ENCODE data around the gene SFRP2.

DNA sequence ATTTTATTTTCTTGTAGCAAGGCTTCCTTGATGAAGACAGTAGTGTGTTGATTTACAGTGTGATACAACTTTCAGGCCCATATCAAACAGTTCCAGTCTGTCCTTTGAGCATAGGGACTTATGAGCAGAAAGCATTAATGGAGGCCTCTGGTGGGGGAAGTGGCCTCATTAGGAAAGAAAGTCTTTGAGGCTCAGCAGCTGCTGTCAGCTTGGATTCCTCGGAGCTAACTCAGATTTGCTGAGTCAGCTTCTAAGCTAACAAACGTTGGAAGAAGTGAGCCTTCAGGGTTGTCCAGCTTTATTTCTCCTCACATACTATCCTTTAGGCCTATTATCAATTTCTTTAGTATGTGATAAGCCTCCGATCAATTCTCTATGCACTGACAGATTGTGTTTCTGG lies 15.8 kb upstream of the SFRP2 start:
- TF ChIP-seq, protein P1, sequence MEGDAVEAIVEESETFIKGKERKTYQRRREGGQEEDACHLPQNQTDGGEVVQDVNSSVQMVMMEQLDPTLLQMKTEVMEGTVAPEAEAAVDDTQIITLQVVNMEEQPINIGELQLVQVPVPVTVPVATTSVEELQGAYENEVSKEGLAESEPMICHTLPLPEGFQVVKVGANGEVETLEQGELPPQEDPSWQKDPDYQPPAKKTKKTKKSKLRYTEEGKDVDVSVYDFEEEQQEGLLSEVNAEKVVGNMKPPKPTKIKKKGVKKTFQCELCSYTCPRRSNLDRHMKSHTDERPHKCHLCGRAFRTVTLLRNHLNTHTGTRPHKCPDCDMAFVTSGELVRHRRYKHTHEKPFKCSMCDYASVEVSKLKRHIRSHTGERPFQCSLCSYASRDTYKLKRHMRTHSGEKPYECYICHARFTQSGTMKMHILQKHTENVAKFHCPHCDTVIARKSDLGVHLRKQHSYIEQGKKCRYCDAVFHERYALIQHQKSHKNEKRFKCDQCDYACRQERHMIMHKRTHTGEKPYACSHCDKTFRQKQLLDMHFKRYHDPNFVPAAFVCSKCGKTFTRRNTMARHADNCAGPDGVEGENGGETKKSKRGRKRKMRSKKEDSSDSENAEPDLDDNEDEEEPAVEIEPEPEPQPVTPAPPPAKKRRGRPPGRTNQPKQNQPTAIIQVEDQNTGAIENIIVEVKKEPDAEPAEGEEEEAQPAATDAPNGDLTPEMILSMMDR (IDR thresholded peaks at IDR 0.05), result no peak
- no peak for TF ChIP-seq POLR2A (IDR thresholded peaks at IDR 0.05)

All from Peyer's patch (tissue), 4 donors.